Measurements from ENCODE around the gene NPLOC4.

The NPLOC4 gene

GRCh38 chr17:81579298-81579697 is 57.6 kb downstream of the NPLOC4 start:
- TF ChIP-seq POLR2A (IDR thresholded peaks at IDR 0.05; ENCODE audit: low read depth, low read length) (no peak), POLR2AphosphoS5 (IDR thresholded peaks at IDR 0.05; ENCODE audit: low read depth, low read length) (no peak), TAF1 (IDR thresholded peaks at IDR 0.05; ENCODE audit: borderline replicate concordance, low read depth, low read length) (no peak)
- no peak for FAIRE-seq
- no peak for DNase-seq (ENCODE audit: insufficient read length)

DNA sequence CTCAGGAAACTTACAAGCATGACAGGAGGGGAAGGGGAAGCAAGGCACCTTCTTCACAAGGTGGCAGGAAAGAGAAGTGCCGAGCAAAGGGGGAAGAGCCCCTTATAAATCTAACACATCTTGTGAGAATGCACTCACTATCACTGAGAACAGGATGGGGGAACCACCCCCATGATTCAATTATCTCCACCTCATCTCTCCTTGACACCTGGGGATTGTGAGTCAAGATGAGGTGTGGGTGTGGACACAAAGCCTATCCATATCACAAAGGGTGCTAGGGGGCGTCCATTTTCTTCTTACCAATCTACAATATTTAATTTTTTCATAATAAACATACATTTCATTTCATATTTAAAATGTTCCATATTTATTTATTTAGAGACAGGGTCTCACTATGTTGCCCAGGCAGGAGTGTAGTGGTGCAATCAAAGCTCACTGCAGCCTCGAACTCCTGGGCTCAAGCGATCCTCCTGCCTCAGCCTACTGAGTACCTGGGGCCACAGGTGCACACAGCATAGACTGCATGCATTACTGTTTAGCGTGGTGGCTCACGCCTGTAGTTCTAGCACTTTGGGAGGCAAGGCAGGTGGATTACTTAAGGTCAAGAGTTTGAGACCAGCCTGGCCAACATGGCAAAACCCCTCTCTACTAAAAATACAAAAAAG is 58.2 kb downstream of the NPLOC4 start:
- FAIRE-seq = no peak
- DNase-seq (ENCODE audit: insufficient read length) = no peak
- TF ChIP-seq POLR2A (IDR thresholded peaks at IDR 0.05; ENCODE audit: low read depth, low read length) = no peak
- no peak for TF ChIP-seq TAF1 (IDR thresholded peaks at IDR 0.05; ENCODE audit: borderline replicate concordance, low read depth, low read length)
- TF ChIP-seq POLR2AphosphoS5 (IDR thresholded peaks at IDR 0.05; ENCODE audit: low read depth, low read length) = no peak

GRCh38 chr17:81578038-81578441 is 58.9 kb downstream of the NPLOC4 start:
- DNase-seq (ENCODE audit: insufficient read length) (no peak), FAIRE-seq (no peak)
- TF ChIP-seq POLR2AphosphoS5 (IDR thresholded peaks at IDR 0.05; ENCODE audit: low read depth, low read length) = no peak
- no peak for TF ChIP-seq POLR2A (IDR thresholded peaks at IDR 0.05; ENCODE audit: low read depth, low read length)
- TF ChIP-seq TAF1 (IDR thresholded peaks at IDR 0.05; ENCODE audit: borderline replicate concordance, low read depth, low read length) = no peak

- DNase-seq (ENCODE audit: insufficient read length) (no peak), FAIRE-seq (no peak)
- TF ChIP-seq POLR2A (IDR thresholded peaks at IDR 0.05; ENCODE audit: low read depth, low read length) = no peak
- TF ChIP-seq POLR2AphosphoS5 (IDR thresholded peaks at IDR 0.05; ENCODE audit: low read depth, low read length) = no peak
- TF ChIP-seq TAF1 (IDR thresholded peaks at IDR 0.05; ENCODE audit: borderline replicate concordance, low read depth, low read length) = no peak
These were observed 59.5 kb downstream of the NPLOC4 start for GRCh38 chr17:81577278-81578000.

DNA sequence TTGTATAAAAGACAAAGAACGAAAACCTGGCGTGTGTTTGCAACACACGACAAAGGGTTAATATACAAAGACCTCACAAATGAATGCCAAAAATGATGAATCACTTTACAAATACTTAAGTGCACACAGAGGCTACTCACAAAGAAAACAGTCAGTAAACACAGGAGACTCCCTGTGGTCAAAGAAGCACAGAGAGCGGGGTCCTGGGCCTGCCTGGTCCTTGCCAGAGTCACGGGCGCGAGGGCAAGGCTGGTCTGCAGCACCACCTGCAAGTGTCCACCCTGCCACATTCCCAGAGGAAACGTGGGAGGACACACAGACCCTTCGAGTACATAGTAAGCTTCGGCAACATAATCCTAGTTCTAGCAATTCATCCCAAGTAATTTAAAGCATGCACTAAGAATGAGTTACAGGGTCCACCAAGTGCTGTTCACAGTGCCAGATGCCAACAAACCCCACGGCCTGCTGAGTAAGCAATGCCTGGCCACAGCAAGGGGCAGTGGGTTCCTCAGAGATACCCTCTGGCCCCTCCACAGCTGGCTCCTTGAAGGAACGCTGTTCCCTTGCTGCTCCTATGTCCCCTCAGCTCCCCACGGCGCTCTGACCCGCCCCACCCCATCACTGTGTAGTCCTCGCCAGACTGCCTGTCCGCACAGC is 60.2 kb downstream of the NPLOC4 start:
- DNase-seq (ENCODE audit: insufficient read length) (no peak), FAIRE-seq (no peak)
- TF ChIP-seq TAF1 (IDR thresholded peaks at IDR 0.05; ENCODE audit: borderline replicate concordance, low read depth, low read length) (no peak), POLR2A (IDR thresholded peaks at IDR 0.05; ENCODE audit: low read depth, low read length) (no peak), POLR2AphosphoS5 (IDR thresholded peaks at IDR 0.05; ENCODE audit: low read depth, low read length) (no peak)

DNA sequence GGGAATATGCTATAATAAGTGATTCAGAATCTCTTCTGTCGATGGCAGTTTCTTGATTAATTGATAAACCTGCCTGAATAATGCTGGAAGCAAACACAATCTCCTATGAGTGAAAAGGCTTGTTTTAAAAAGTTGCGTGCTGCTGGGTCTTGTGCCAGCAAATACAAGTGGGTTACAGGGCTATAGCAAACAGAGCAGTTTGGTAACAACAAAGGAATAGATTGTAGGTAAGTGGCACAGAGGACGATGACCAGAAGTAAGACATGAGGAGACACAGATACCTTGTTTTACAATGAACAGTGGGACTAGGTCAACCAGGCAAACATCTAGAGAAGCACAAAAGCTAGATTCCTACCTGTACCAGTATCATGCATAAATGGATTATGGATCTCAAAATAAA is 61.1 kb downstream of the NPLOC4 start:
- FAIRE-seq (no peak), DNase-seq (ENCODE audit: insufficient read length) (no peak)
- TF ChIP-seq POLR2AphosphoS5 (IDR thresholded peaks at IDR 0.05; ENCODE audit: low read depth, low read length) = no peak
- no peak for TF ChIP-seq TAF1 (IDR thresholded peaks at IDR 0.05; ENCODE audit: borderline replicate concordance, low read depth, low read length)
- no peak for TF ChIP-seq POLR2A (IDR thresholded peaks at IDR 0.05; ENCODE audit: low read depth, low read length)

DNA sequence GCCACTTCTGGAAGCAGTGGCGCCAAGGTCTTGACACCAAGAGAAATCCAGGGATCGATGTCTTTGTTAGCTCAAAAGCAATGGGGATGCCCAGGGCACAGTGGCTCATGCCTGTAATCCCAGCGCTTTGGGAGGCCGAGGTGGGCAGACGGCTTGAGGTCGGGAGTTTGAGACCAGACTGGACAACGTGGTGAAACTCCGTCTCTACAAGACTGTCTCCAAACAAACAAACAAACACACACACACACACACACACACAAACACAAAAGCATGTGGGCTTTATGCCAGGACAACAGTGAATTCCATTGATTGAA is 62.3 kb downstream of the NPLOC4 start:
- no peak for FAIRE-seq
- no peak for DNase-seq (ENCODE audit: insufficient read length)
- TF ChIP-seq TAF1 (IDR thresholded peaks at IDR 0.05; ENCODE audit: borderline replicate concordance, low read depth, low read length) = no peak
- no peak for TF ChIP-seq POLR2A (IDR thresholded peaks at IDR 0.05; ENCODE audit: low read depth, low read length)

DNA sequence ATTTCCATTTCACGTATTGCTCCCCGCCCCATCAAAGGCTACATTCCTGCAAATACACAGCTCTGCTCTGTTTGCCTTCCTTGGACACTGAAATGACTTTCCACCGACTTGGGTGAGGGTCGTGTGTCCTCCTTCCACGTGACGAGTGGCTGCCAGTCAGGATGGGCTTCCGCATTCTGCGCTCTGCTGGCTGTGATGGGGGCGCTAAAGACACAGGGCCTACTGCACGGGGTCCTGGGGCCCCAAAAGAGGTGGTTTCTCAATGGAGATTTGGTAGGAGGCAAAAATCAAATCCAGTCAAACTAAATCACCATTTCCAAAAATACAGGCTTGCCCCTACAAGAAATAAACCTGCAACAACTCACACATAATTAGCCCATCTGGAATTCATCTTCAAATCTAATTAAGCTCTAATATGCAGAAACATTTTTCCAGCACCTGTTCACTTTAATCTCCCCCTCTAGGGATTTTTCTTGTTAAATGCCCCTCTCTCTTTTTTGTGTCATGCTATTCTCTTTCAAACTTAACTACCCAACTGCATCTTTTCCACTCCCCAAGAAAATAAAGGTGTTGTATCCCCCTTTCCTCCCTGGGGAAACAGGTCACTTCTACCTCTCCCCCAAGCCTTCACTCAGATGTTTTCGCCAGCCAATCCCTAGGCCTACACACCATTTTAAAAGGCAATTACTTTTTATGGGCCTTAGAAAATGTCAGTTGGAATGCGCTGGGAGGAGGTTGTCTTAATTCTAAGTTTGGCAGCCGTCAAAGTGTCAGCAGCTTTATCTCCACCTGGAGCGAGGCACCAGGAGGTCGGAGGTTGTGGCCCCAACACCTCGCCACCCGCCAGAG is 62.9 kb downstream of the NPLOC4 start:
- DNase-seq (ENCODE audit: insufficient read length) = no peak
- TF ChIP-seq POLR2AphosphoS5 (IDR thresholded peaks at IDR 0.05; ENCODE audit: low read depth, low read length) = no peak
- no peak for TF ChIP-seq POLR2A (IDR thresholded peaks at IDR 0.05; ENCODE audit: low read depth, low read length)
- TF ChIP-seq TAF1 (IDR thresholded peaks at IDR 0.05; ENCODE audit: borderline replicate concordance, low read depth, low read length) = no peak
- FAIRE-seq = no peak

- DNase-seq (ENCODE audit: insufficient read length) = no peak
- no peak for FAIRE-seq
- TF ChIP-seq TAF1 (IDR thresholded peaks at IDR 0.05; ENCODE audit: borderline replicate concordance, low read depth, low read length) = no peak
- no peak for TF ChIP-seq POLR2AphosphoS5 (IDR thresholded peaks at IDR 0.05; ENCODE audit: low read depth, low read length)
- no peak for TF ChIP-seq POLR2A (IDR thresholded peaks at IDR 0.05; ENCODE audit: low read depth, low read length)
These were observed 64.2 kb downstream of the NPLOC4 start for GRCh38 chr17:81572563-81573168.

GRCh38 chr17:81570964-81571363 is 65.9 kb downstream of the NPLOC4 start:
- FAIRE-seq = no peak
- no peak for DNase-seq (ENCODE audit: insufficient read length)
- TF ChIP-seq POLR2AphosphoS5 (IDR thresholded peaks at IDR 0.05; ENCODE audit: low read depth, low read length) (no peak), TAF1 (IDR thresholded peaks at IDR 0.05; ENCODE audit: borderline replicate concordance, low read depth, low read length) (no peak), POLR2A (IDR thresholded peaks at IDR 0.05; ENCODE audit: low read depth, low read length) (no peak)

GRCh38 chr17:81569986-81570514 is 66.9 kb downstream of the NPLOC4 start:
- FAIRE-seq (no peak), DNase-seq (ENCODE audit: insufficient read length) (no peak)
- no peak for TF ChIP-seq POLR2AphosphoS5 (IDR thresholded peaks at IDR 0.05; ENCODE audit: low read depth, low read length)
- no peak for TF ChIP-seq TAF1 (IDR thresholded peaks at IDR 0.05; ENCODE audit: borderline replicate concordance, low read depth, low read length)
- no peak for TF ChIP-seq POLR2A (IDR thresholded peaks at IDR 0.05; ENCODE audit: low read depth, low read length)
